HG02840 (cell line): ENCODE results near the gene MED17.
"Not testable (repeated sequence)": the region's sequence is repeated elsewhere in the genome, so short reads cannot be mapped to it uniquely, and the experiment has no call there.

ENCODE experiments used
- ATAC-seq: cut with Tn5 transposase; IDR thresholded peaks from one replicate; pipeline ENCODE4 v1.9.1; 2021; ENCODE audit warnings: mild to moderate bottlenecking, moderate library complexity, moderate number of reproducible peaks; ENCODE audit not compliant: unreplicated experiment, low FRiP score

Gene MED17

GRCh38 chr11:93757924-93758865 lies 25.9 kb upstream of the MED17 start:
- no peak for ATAC-seq

GRCh38 chr11:93759123-93759522 lies 25.0 kb upstream of the MED17 start:
- not testable (repeated sequence) for ATAC-seq

GRCh38 chr11:93761910-93762309 lies 22.2 kb upstream of the MED17 start:
- ATAC-seq: no peak

- no peak for ATAC-seq
Measured at GRCh38 chr11:93765551-93765950, 18.5 kb upstream of the MED17 start.

GRCh38 chr11:93766504-93766903 lies 17.6 kb upstream of the MED17 start:
- no peak for ATAC-seq

GRCh38 chr11:93767018-93767417 lies 17.1 kb upstream of the MED17 start:
- ATAC-seq: no peak

GRCh38 chr11:93770160-93770559 lies 13.9 kb upstream of the MED17 start:
- ATAC-seq: no peak

- no peak for ATAC-seq
Measured at GRCh38 chr11:93772123-93772522, 12.0 kb upstream of the MED17 start.

GRCh38 chr11:93773045-93773477 lies 11.0 kb upstream of the MED17 start:
- ATAC-seq: no peak

- ATAC-seq: no peak
Measured at GRCh38 chr11:93773601-93774200, 10.4 kb upstream of the MED17 start.

GRCh38 chr11:93774560-93774959 lies 9.5 kb upstream of the MED17 start:
- not testable (repeated sequence) for ATAC-seq

GRCh38 chr11:93775289-93775688 lies 8.8 kb upstream of the MED17 start:
- ATAC-seq: no peak

- no peak for ATAC-seq
Measured at GRCh38 chr11:93783362-93783761, 720 bp upstream of the MED17 start.

GRCh38 chr11:93783765-93784144 lies 327 bp upstream of the MED17 start:
- peak; percentile 41 for ATAC-seq

- peak; percentile 28 for ATAC-seq
Measured at GRCh38 chr11:93784935-93785360, 866 bp downstream of the MED17 start.

GRCh38 chr11:93791493-93791892 lies 7.4 kb downstream of the MED17 start:
- no peak for ATAC-seq

GRCh38 chr11:93796441-93797231 lies 12.6 kb downstream of the MED17 start:
- ATAC-seq: no peak

GRCh38 chr11:93801366-93801765 lies 17.3 kb downstream of the MED17 start:
- no peak for ATAC-seq

GRCh38 chr11:93804879-93805278 lies 20.8 kb downstream of the MED17 start:
- no peak for ATAC-seq

- ATAC-seq: no peak
Measured at GRCh38 chr11:93807980-93808379, 23.9 kb downstream of the MED17 start.

GRCh38 chr11:93813974-93814373 lies 29.9 kb downstream of the MED17 start:
- no peak for ATAC-seq
